ENCODE results near the gene ARHGAP15.

The ARHGAP15 gene

DNA sequence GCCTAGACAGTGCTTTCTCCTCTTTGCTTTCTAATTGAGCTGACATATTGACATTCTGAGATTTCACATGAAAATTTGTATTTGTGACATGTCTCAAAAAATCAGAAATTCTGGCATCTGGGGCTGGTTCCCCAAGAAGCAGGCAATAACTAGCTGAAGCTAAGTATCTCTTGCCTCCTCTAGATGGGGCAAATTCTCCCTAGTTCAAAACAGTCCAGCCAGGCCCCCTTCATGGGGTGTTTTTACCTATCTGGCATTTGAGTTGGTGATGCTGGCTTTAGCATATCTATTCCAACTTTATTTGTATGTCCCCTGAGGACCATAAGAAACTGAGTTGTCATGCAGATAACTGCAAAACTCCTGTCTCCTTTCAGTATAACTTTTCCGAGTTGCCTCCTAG, 39.9 kb downstream of the ARHGAP15 start:
- no peak for DNase-seq (ENCODE audit: low read depth in 1 of 2, low spot score in 1 of 2)

- no peak for DNase-seq (ENCODE audit: low read depth in 1 of 2, low spot score in 1 of 2)
These were observed 42.6 kb downstream of the ARHGAP15 start for GRCh38 chr2:143171817-143172216.

DNA sequence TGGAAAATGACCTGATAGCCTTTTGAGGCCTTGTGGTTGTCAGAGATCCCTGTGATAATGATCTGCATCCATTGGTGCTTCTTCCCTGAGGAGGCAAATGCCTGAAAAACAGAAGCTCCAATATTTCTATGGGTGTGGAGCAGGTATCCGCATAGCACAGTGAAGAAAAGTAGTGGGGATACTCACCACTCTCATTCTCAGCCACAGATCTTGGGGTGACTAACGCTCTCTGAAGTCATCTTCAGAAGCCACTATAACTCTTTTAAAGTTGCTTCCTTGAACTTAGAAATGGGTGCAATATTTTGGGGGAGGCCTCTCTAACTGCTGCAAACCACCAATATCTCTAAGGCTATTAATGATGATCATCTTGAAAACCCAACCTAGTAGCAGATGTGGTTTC, 46.2 kb downstream of the ARHGAP15 start:
- peak in 1 of 2 donors; percentile 35 for DNase-seq (ENCODE audit: low read depth in 1 of 2, low spot score in 1 of 2)

DNA sequence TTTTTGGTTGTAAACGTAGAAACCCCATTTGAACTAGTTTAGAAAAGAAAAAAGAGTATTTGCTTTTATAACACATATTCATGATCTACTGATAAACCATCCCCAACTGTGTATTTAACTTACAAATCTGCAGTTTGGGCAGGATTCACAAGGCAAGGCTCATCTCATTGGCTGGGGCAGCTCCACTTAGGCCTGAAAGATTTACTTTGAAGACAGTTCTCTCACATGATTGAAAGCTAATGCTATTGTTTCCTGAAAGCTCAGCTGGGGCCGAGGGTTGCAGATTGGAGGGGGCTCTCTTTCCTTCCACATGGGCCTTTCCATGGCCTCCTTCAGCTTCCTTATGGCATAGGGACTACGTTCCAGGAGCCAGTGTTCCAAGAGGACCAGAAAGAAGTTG, 47.4 kb downstream of the ARHGAP15 start:
- DNase-seq (ENCODE audit: low read depth in 1 of 2, low spot score in 1 of 2), result no peak

- no peak for DNase-seq (ENCODE audit: low read depth in 1 of 2, low spot score in 1 of 2)
These were observed 48.0 kb downstream of the ARHGAP15 start for GRCh38 chr2:143177096-143177786.

DNA sequence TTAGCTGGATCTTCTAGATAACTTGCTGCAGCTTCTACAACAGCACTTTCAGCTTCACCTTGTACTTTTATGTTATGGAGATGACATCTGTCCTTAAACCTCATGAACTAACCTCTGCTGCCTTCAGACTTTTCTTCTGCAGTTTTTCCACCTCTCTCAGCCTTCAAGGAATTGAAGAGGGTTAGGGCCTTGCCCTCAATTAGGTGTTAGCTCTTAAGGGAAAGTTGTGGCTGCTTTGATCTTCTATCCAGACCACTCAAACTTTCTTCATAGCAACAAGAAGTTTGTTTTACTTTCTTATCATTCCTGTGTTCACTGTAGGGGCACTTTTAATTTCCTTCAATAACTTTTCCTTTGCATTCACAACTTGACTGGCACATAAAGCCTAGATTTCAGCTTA, 52.3 kb downstream of the ARHGAP15 start:
- DNase-seq (ENCODE audit: low read depth in 1 of 2, low spot score in 1 of 2), result no peak

DNA sequence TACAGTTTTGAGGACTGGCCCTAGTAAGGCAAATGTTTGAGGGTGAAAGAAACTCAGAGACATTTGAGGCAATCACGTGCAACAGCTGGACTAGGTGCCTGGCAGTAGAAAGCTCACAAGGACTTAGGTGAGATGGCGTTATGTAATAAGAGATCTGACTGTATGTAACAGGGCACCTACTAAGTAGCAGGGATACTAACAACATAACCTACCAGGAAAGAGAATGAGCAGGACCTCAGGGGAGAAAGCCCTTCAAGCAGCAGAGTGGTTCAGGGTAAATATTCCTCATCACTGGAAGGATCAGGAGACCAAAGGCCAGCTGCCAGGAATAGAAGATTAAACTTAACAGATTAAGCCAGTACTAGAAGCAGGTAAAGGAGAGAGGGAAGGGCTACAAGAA, 53.4 kb downstream of the ARHGAP15 start:
- no peak for DNase-seq (ENCODE audit: low read depth in 1 of 2, low spot score in 1 of 2)

DNA sequence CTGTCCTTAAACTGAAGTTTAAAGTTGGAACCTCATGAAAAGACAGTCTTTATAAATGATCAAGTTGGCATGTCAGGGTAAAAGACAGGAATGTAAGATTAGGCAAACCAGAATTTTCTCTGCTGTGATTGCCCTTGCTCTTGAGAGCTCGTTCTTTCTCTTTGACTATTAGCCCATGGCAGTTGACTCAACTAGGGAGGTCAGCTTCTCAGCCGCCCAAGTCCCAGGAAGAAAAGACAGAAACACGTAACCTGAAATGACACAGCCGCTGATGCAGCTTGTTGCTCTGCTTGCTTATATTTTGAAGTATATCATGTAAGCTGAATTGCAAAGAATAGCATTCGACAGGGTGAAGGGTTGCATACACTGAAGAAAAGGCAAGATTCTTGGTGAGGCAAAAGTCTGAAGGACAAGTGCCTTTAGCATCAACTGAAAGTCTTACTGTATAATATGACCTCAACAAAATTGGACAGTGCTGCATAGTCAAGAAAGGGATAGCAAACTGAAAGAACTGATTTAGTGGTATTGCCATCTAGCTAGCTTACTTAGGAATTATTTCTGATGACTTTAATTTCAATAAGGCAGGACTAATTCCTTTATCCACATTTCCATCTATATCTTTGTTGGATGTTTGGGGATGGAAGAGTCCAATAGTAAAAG, 54.7 kb downstream of the ARHGAP15 start:
- no peak for DNase-seq (ENCODE audit: low read depth in 1 of 2, low spot score in 1 of 2)

DNA sequence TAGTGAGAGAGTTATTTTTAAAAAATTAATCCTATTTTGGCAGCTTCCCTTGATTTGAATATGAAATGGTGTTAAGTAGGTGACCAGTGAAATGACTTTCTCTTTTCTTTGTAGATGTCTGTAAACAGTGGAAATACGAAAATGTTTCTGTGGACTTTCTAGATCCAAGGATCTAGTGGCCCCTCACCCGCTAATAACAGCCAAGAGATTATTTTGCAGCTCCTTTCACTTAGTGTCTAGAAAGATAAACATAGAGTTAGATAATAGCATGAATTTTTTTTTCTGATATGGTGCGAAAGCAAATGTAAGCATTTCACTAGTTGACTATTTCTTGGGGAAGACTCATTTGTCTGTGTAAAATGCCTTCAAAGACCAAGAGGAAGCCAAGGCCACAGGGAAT, 57.7 kb downstream of the ARHGAP15 start:
- no peak for DNase-seq (ENCODE audit: low read depth in 1 of 2, low spot score in 1 of 2)

- DNase-seq (ENCODE audit: low read depth in 1 of 2, low spot score in 1 of 2), result no peak
These were observed 61.2 kb downstream of the ARHGAP15 start for GRCh38 chr2:143190431-143190830.

GRCh38 chr2:143192106-143192505, 62.9 kb downstream of the ARHGAP15 start:
- DNase-seq (ENCODE audit: low read depth in 1 of 2, low spot score in 1 of 2), result no peak

- DNase-seq (ENCODE audit: low read depth in 1 of 2, low spot score in 1 of 2), result no peak
These were observed 63.5 kb downstream of the ARHGAP15 start for GRCh38 chr2:143192716-143193115.

- DNase-seq (ENCODE audit: low read depth in 1 of 2, low spot score in 1 of 2), result no peak
These were observed 63.9 kb downstream of the ARHGAP15 start for GRCh38 chr2:143193121-143193520.

DNA sequence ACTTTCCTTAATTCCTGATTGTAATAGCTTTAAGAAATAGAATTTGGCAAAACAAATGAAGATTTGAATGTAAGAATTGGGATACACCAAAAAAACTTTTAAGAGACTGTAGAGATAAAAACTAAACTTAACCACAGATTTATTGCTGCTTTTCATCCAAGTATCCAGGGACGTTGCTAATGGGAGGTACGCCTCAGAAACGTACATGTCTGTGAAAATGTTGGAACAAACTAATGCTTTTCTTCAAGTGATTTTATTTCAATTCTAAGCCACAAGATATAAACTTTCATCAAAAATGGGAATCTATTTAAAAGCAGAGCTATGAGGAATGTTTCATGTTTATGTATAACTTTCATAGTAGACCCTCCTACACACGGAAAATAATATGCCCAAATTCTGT, 66.3 kb downstream of the ARHGAP15 start:
- DNase-seq (ENCODE audit: low read depth in 1 of 2, low spot score in 1 of 2), result no peak

GRCh38 chr2:143204062-143204461, 74.8 kb downstream of the ARHGAP15 start:
- DNase-seq (ENCODE audit: low read depth in 1 of 2, low spot score in 1 of 2), result no peak

GRCh38 chr2:143205106-143205764, 76.0 kb downstream of the ARHGAP15 start:
- DNase-seq (ENCODE audit: low read depth in 1 of 2, low spot score in 1 of 2), result no peak

DNA sequence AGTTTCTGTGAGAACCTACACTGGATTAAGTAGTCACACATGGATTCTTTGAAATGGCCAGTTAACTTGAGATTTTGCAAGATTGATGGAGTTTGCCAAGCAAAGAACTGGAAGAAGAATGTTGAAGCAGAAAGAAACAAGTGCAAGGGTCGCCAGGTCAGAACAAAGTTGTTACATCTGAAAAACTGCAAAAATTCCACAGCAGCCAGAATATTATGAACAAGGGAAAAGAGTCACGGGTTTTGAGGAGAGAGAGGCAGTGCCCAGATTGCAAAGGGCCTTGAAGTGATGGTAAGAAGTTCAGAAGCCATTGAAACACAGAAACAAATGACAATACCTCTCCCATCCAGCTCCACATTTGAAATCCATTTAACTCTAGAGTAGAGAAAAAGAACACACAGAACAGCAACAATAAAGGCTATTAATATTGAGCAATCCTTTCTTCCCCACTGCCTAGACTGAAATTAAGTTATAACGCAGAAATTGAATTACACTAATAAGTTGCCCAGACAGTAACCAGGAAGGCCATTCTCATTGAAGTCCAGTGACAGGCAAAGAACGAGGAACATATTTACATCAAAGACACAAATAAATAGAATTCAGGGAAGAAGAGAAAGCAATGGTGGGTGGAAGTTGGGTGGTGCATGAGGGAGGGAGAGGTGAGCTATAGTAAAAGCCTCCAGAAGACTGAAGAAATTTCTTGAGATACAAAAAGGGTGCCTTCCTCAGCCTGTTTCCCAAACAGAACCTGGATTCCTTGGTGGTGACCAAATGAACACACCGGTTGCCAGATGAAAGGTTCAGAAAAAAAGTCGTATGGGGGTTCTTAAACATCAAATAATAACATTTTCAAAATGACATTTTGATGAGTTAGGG, 80.6 kb downstream of the ARHGAP15 start:
- DNase-seq (ENCODE audit: low read depth in 1 of 2, low spot score in 1 of 2), result no peak

DNA sequence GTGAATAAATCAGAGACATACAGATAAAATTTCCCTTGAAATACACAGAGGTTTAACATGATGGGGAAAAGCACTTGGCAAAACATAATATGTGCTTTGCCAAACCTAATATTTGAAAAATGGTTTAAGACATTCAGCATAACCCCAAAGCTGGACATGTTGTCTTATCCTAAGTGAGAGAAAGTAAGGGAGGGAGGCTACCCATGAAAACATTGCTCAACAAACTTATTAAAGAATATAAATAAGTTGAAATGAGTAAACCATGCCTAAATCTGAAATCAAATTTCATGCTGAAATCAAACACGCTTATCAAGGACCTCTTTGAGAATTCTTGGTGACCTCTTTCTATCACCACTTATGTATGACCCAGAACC, 81.2 kb downstream of the ARHGAP15 start:
- DNase-seq (ENCODE audit: low read depth in 1 of 2, low spot score in 1 of 2), result no peak

DNA sequence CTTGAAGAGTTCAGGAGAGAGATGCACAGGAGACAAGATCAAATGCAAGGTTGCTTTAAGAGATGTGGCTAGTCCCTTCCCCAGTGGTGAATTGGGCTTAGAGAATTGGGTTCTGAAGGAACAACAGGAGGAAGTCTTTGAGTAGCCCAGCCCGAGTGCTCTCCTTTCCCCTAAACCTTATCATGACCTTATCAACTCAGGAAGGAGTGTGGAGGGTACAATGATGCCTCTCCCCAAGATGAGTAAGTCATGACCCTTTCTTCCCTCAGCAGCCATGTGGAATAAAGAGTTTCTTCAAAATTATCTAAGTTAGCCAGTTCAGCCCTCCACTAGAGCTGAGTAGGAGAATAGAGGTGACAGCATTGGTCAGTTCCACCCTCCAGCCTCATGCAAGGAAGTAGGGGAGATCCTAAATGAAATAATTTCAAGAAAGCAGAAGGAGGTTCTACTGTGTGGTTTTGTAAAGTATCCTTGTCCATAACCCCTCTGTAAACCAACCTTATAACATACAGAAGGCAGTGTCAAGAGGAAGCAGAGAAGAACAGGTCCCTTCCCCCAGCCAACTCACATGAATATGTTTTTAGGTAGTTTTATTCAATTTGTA, 88.4 kb downstream of the ARHGAP15 start:
- DNase-seq (ENCODE audit: low read depth in 1 of 2, low spot score in 1 of 2), result no peak

- no peak for DNase-seq (ENCODE audit: low read depth in 1 of 2, low spot score in 1 of 2)
These were observed 89.4 kb downstream of the ARHGAP15 start for GRCh38 chr2:143218621-143219020.

DNA sequence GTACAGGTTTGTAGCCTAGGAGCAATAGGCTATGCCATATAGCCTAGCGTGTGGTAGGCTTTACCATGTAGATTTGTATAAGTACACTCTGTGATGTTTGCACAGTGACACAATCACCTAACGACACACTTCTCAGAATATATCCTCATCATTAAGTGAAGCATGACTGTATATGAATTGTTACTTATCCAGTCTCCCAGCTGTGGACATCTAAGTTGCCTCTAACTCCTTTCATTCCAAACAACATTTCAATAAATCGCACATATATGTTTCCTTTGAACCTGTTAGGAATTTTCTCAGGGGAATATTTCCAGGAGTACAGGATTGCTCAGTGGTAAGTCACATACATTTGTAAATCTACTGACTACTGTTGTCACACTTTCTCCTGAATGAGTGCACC, 90.0 kb downstream of the ARHGAP15 start:
- DNase-seq (ENCODE audit: low read depth in 1 of 2, low spot score in 1 of 2), result no peak

Data from activated CD4-positive, alpha-beta T cell treated with anti-CD3 and anti-CD28 coated beads, Interleukin-2, amount 50 U/mL, for 24 hours (primary cell).